Panc1 (cell line): ENCODE measurements around the gene FANK1.

Experiments used
- POLR2AphosphoS5 ChIP-seq: IDR thresholded peaks from 2 replicates; pipeline ENCODE4 v1.6.1; 2012; ENCODE audit warnings: mild to moderate bottlenecking, low read depth, low read length, moderate library complexity
- SIN3A ChIP-seq: IDR thresholded peaks from 2 replicates; pipeline ENCODE4 v1.6.1; 2012; ENCODE audit warnings: low read depth, mild to moderate bottlenecking, low read length, moderate library complexity, borderline replicate concordance; ENCODE audit not compliant: insufficient read depth
- TF ChIP-seq, protein P1 (sequence below): fragments of 450-650 bp; IDR thresholded peaks from 2 replicates; pipeline ENCODE4 v1.5.1; 2017; ENCODE audit warnings: mild to moderate bottlenecking
- TF ChIP-seq, protein P2 (sequence below), 2 experiments: IDR thresholded peaks; 2 replicates each; pipeline ENCODE4 v1.6.1; 2011 to 2012; ENCODE audit warnings: low read depth in 2 of 2, control low read depth in 1 of 2, low read length in 1 of 2, mild to moderate bottlenecking in 1 of 2, moderate library complexity in 1 of 2; ENCODE audit not compliant: insufficient read depth in 1 of 2

DNA sequence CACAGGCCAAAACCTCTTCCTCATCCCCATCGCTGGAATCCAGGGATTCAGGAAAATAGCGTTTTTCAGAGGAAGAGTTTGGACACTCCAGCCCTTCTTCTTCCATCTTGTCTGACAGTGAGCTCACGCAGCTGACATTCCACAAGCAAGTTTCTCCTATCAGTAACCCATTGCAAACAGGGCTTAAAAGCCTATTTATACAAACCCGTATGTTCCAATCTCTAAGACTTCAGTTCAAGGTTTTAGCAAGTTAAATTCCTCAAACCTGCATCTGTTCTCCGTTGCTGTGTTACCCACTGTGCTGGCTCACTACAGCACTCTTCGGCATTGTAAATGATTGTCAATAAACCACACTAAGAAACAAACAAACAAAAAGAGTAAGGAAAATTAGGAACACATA is 15.6 kb upstream of the FANK1 start:
- TF ChIP-seq, protein P1, sequence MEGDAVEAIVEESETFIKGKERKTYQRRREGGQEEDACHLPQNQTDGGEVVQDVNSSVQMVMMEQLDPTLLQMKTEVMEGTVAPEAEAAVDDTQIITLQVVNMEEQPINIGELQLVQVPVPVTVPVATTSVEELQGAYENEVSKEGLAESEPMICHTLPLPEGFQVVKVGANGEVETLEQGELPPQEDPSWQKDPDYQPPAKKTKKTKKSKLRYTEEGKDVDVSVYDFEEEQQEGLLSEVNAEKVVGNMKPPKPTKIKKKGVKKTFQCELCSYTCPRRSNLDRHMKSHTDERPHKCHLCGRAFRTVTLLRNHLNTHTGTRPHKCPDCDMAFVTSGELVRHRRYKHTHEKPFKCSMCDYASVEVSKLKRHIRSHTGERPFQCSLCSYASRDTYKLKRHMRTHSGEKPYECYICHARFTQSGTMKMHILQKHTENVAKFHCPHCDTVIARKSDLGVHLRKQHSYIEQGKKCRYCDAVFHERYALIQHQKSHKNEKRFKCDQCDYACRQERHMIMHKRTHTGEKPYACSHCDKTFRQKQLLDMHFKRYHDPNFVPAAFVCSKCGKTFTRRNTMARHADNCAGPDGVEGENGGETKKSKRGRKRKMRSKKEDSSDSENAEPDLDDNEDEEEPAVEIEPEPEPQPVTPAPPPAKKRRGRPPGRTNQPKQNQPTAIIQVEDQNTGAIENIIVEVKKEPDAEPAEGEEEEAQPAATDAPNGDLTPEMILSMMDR = no peak
- no peak for TF ChIP-seq POLR2AphosphoS5
- TF ChIP-seq, protein P2, sequence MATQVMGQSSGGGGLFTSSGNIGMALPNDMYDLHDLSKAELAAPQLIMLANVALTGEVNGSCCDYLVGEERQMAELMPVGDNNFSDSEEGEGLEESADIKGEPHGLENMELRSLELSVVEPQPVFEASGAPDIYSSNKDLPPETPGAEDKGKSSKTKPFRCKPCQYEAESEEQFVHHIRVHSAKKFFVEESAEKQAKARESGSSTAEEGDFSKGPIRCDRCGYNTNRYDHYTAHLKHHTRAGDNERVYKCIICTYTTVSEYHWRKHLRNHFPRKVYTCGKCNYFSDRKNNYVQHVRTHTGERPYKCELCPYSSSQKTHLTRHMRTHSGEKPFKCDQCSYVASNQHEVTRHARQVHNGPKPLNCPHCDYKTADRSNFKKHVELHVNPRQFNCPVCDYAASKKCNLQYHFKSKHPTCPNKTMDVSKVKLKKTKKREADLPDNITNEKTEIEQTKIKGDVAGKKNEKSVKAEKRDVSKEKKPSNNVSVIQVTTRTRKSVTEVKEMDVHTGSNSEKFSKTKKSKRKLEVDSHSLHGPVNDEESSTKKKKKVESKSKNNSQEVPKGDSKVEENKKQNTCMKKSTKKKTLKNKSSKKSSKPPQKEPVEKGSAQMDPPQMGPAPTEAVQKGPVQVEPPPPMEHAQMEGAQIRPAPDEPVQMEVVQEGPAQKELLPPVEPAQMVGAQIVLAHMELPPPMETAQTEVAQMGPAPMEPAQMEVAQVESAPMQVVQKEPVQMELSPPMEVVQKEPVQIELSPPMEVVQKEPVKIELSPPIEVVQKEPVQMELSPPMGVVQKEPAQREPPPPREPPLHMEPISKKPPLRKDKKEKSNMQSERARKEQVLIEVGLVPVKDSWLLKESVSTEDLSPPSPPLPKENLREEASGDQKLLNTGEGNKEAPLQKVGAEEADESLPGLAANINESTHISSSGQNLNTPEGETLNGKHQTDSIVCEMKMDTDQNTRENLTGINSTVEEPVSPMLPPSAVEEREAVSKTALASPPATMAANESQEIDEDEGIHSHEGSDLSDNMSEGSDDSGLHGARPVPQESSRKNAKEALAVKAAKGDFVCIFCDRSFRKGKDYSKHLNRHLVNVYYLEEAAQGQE (IDR thresholded peaks at IDR 0.05; ENCODE audit: insufficient read depth in 1 of 2, low read depth in 2 of 2, low read length in 1 of 2) = no peak
- no peak for TF ChIP-seq SIN3A
